PC-9 (cell line): ENCODE data around the gene TEN1. TPM values are rescaled to one million over a fixed set of nuclear protein-coding genes. Genes with fewer than 3 reads are reported as not detected.

Experiments used
- BruUV-seq: library from RNA; stranded (reverse); fragments of 400-500 nt; replicated peaks from 2 replicates; lab custom pipeline; 2021; lab: Mats Ljungman, UMichigan
- CTCF ChIA-PET: fragments of 300-600 bp; sonication (Branson Sonifier 250); formaldehyde crosslinking; loops from one replicate; lab custom pipeline; 2022; ENCODE audit warnings: antibody characterized with exemption; lab: Charles Lee
- POLR2A ChIA-PET: fragments of 300-600 bp; sonication (Branson Sonifier 250); formaldehyde crosslinking; loops from one replicate; lab custom pipeline; 2022; ENCODE audit warnings: antibody characterized with exemption; ENCODE audit not compliant: unreplicated experiment; lab: Charles Lee
- DNase-seq, 2 experiments: peaks; one replicate each; pipeline versions ENCODE4 v3.0.0 to v3.0.0-alpha.2; 2015 to 2022; ENCODE audit warnings: mixed read lengths in 1 of 2
- H2AFZ ChIP-seq: fragments of 200-600 bp; sonication (generic); 2 replicates; pipeline ENCODE4 v1.8.1; 2017; ENCODE audit warnings: antibody characterized with exemption
- H3F3A ChIP-seq: fragments of 200-600 bp; sonication (generic); 2 replicates; pipeline ENCODE4 v1.8.1; 2017; ENCODE audit warnings: antibody characterized with exemption, mild to moderate bottlenecking, low read depth; ENCODE audit not compliant: insufficient read depth
- H3K27ac ChIP-seq: fragments of 200-600 bp; sonication (generic); 2 replicates; pipeline ENCODE4 v1.6.1; 2016; ENCODE audit warnings: mixed run types
- H3K27me3 ChIP-seq: fragments of 200-600 bp; sonication (generic); 2 replicates; pipeline ENCODE4 v1.6.1; 2016; ENCODE audit warnings: low read depth, mixed run types; ENCODE audit not compliant: insufficient read depth
- H3K36me3 ChIP-seq: fragments of 200-600 bp; sonication (generic); 2 replicates; pipeline ENCODE4 v1.6.1; 2016; ENCODE audit warnings: low read depth, mixed run types
- H3K4me1 ChIP-seq: fragments of 200-600 bp; sonication (generic); replicated peaks from 2 replicates; pipeline ENCODE4 v1.6.1; 2016; ENCODE audit warnings: mixed run types; ENCODE audit not compliant: insufficient read depth
- H3K4me2 ChIP-seq: fragments of 200-600 bp; sonication (generic); 2 replicates; pipeline ENCODE4 v1.6.1; 2017; ENCODE audit warnings: mixed run types
- H3K4me3 ChIP-seq: fragments of 200-600 bp; sonication (generic); 2 replicates; pipeline ENCODE4 v1.6.1; 2016; ENCODE audit warnings: mixed run types
- H3K79me2 ChIP-seq: fragments of 200-600 bp; sonication (generic); 2 replicates; pipeline ENCODE4 v1.6.1; 2017; ENCODE audit warnings: low read depth, mixed run types
- H3K9me2 ChIP-seq: fragments of 200-600 bp; sonication (generic); 2 replicates; pipeline ENCODE4 v1.8.1; 2017; ENCODE audit warnings: mild to moderate bottlenecking; ENCODE audit not compliant: insufficient read depth
- H3K9me3 ChIP-seq: fragments of 200-600 bp; sonication (generic); 2 replicates; pipeline ENCODE4 v1.8.1; 2016; ENCODE audit warnings: low read depth; ENCODE audit not compliant: insufficient read depth
- H4K20me1 ChIP-seq: fragments of 200-600 bp; sonication (generic); 2 replicates; pipeline ENCODE4 v1.8.1; 2017; ENCODE audit not compliant: insufficient read depth
- CTCF ChIP-seq: fragments of 200-600 bp; sonication (generic); conservative IDR thresholded peaks from 2 replicates; pipeline ENCODE4 v1.6.1; 2017; ENCODE audit warnings: mixed run types, antibody characterized with exemption, mild to moderate bottlenecking, moderate library complexity
- EZH2 ChIP-seq: fragments of 200-600 bp; sonication (generic); IDR thresholded peaks from 2 replicates; pipeline ENCODE4 v1.8.0; 2017; ENCODE audit warnings: antibody characterized with exemption, low read depth
- intact Hi-C: fragments of 100-400 bp; cut with micrococcal nuclease; formaldehyde crosslinking; loops from one replicate; pipeline ENCODE4 v1.10.0; 2022; ENCODE audit not compliant: unreplicated experiment
- total RNA-seq: library from RNA; stranded (reverse); gene quantifications from 2 replicates; pipeline ENCODE4 v1.2.3, GENCODE V29; 2021

Gene TEN1
- total RNA-seq, 1 experiment from 2014 or later = 22.7 TPM

GRCh38 chr17:76019833-76020467 is 40.9 kb downstream of the TEN1 start:
- BruUV-seq = no TSS peak
- no peaks in the 10 kb centered on the region for H3K9me2 ChIP-seq
- ChIA-PET POLR2A (interaction anchor here (0.6 to 0.7 kb wide), 2 partner anchors 160 to 245 kb away, joined by 3 to 8 read pairs; no protein-coding TSS in a partner anchor), CTCF (interaction anchor here (0.7 kb wide), 1 partner anchor 361 kb away, joined by 3 read pairs; no protein-coding TSS in a partner anchor)
- TF ChIP-seq EZH2 = no peak
- no peak for TF ChIP-seq CTCF
- no peaks in the 10 kb centered on the region for H4K20me1 ChIP-seq
- no peak overlapping the region for H3K27ac ChIP-seq
- H3K79me2 ChIP-seq = 0 out of 2 replicates have a peak, but pooled peaks cover 6% of the 10 kb centered on the region
- no peaks in the 10 kb centered on the region; the same call in 1 of the 2 replicates for H3K4me1 ChIP-seq
- H3K9me3 ChIP-seq = no peaks in the 10 kb centered on the region
- intact Hi-C loops = no loop called here
- no peaks in the 10 kb centered on the region for H3K36me3 ChIP-seq
- H2AFZ ChIP-seq = no peak overlapping the region
- no peak overlapping the region for H3K4me2 ChIP-seq
- no peak for DNase-seq
- no peaks in the 10 kb centered on the region for H3K27me3 ChIP-seq
- H3F3A ChIP-seq = no peaks in the 10 kb centered on the region
- no peak overlapping the region for H3K4me3 ChIP-seq

GRCh38 chr17:76022285-76022684 is 43.2 kb downstream of the TEN1 start:
- H3F3A ChIP-seq = no peaks in the 10 kb centered on the region
- intact Hi-C loops = no loop called here
- TF ChIP-seq CTCF (no peak), EZH2 (no peak)
- H2AFZ ChIP-seq = no peak overlapping the region
- no peak overlapping the region for H3K4me3 ChIP-seq
- H3K4me2 ChIP-seq = no peak overlapping the region
- DNase-seq = no peak
- H3K27me3 ChIP-seq = no peaks in the 10 kb centered on the region
- H3K27ac ChIP-seq = no peak overlapping the region
- no TSS peak for BruUV-seq
- ChIA-PET POLR2A (interaction anchor here (0.7 kb wide), 1 partner anchor 224 kb away, joined by 4 read pairs; no protein-coding TSS in a partner anchor), CTCF (no interaction called here)
- H3K9me2 ChIP-seq = no peaks in the 10 kb centered on the region
- no peaks in the 10 kb centered on the region for H3K9me3 ChIP-seq
- H4K20me1 ChIP-seq = no peaks in the 10 kb centered on the region
- H3K36me3 ChIP-seq = no peaks in the 10 kb centered on the region
- H3K4me1 ChIP-seq = peaks cover 6% of the 10 kb centered on the region
- H3K79me2 ChIP-seq = peaks cover 21% of the 10 kb centered on the region

- DNase-seq = no peak
- H3K27ac ChIP-seq = no peak overlapping the region
- peaks cover 21% of the 10 kb centered on the region for H3K79me2 ChIP-seq
- intact Hi-C loops = no loop called here
- no peaks in the 10 kb centered on the region for H3K36me3 ChIP-seq
- ChIA-PET POLR2A (no interaction called here), CTCF (no interaction called here)
- H3K9me3 ChIP-seq = no peaks in the 10 kb centered on the region
- H2AFZ ChIP-seq = no peak overlapping the region
- no peaks in the 10 kb centered on the region for H3F3A ChIP-seq
- H3K4me1 ChIP-seq = peaks cover 12% of the 10 kb centered on the region
- no peaks in the 10 kb centered on the region for H3K27me3 ChIP-seq
- TF ChIP-seq EZH2 = no peak
- no peak for TF ChIP-seq CTCF
- H3K4me2 ChIP-seq = no peak overlapping the region
- no peak overlapping the region for H3K4me3 ChIP-seq
- H3K9me2 ChIP-seq = no peaks in the 10 kb centered on the region
- BruUV-seq = no TSS peak
- H4K20me1 ChIP-seq = no peaks in the 10 kb centered on the region
Observed at GRCh38 chr17:76022973-76023899, 44.2 kb downstream of the TEN1 start.
